RWPE2 (cell line): ENCODE results near the gene TMEM178A.

Experiments
- ATAC-seq: fragments of 200-7000 bp; cut with Tn5 transposase; 3 replicates; pipeline ENCODE4 v1.9.1; 2021; ENCODE audit warnings: low read depth
- DNase-seq: peaks from one replicate; pipeline ENCODE4 v3.0.0-alpha.2; 2020; ENCODE audit warnings: low spot score
- H3K27ac ChIP-seq: fragments of 450-650 bp; 2 replicates; pipeline ENCODE4 v1.5.1; 2017; ENCODE audit warnings: mild to moderate bottlenecking; ENCODE audit not compliant: poor library complexity, severe bottlenecking
- H3K27me3 ChIP-seq: fragments of 250-450 bp; sonication (Bioruptor Pico); 2 replicates; pipeline ENCODE4 v1.5.1; 2021; ENCODE audit warnings: mild to moderate bottlenecking, moderate library complexity; ENCODE audit not compliant: insufficient read depth, poor library complexity, severe bottlenecking
- H3K36me3 ChIP-seq: fragments of 250-450 bp; sonication (Bioruptor Pico); 2 replicates; pipeline ENCODE4 v1.5.1; 2020; ENCODE audit warnings: low read depth, mild to moderate bottlenecking, moderate library complexity
- H3K4me1 ChIP-seq: fragments of 250-450 bp; sonication (Bioruptor Pico); 2 replicates; pipeline ENCODE4 v1.5.1; 2021; ENCODE audit warnings: mild to moderate bottlenecking, moderate library complexity; ENCODE audit not compliant: insufficient read depth, poor library complexity, severe bottlenecking
- H3K4me3 ChIP-seq: fragments of 250-450 bp; sonication (Bioruptor Pico); 2 replicates; pipeline ENCODE4 v1.5.1; 2021; ENCODE audit warnings: mild to moderate bottlenecking, moderate library complexity; ENCODE audit not compliant: severe bottlenecking
- H3K9me3 ChIP-seq: fragments of 250-450 bp; sonication (Bioruptor Pico); 2 replicates; pipeline ENCODE4 v1.5.1; 2021; ENCODE audit warnings: mild to moderate bottlenecking, moderate library complexity; ENCODE audit not compliant: severe bottlenecking
- TF ChIP-seq, protein P1 (sequence below): fragments of 450-650 bp; IDR thresholded peaks from one replicate; pipeline ENCODE4 v1.5.1; 2017; ENCODE audit warnings: mild to moderate bottlenecking, moderate library complexity; ENCODE audit not compliant: poor library complexity, severe bottlenecking

TMEM178A gene

DNA sequence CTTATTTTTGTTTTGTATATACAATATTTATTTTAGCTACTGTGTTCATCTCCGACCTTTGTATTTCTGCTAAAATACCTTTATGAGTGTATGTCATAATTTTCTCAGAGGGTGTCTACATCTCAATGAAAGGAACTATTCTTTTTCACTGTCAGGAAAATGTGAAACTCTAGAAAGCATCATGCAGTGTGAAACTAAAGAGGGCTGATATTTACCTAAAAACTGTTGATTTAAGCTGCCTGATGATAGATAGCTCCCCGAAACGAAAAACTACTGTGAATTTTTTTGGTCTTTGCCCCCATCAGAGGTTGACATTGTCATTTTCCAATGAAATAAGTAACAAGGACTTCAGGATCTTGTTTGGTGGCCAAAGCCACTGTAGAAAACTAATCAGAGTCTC lies 38.8 kb downstream of the TMEM178A start:
- ATAC-seq: no peak
- Histone ChIP-seq H3K27me3 (no peaks in the 10 kb centered on the region), H3K4me1 (no peaks in the 10 kb centered on the region), H3K4me3 (no peak overlapping the region), H3K36me3 (no peaks in the 10 kb centered on the region), H3K27ac (no peak overlapping the region), H3K9me3 (no peaks in the 10 kb centered on the region)
- TF ChIP-seq, protein P1, sequence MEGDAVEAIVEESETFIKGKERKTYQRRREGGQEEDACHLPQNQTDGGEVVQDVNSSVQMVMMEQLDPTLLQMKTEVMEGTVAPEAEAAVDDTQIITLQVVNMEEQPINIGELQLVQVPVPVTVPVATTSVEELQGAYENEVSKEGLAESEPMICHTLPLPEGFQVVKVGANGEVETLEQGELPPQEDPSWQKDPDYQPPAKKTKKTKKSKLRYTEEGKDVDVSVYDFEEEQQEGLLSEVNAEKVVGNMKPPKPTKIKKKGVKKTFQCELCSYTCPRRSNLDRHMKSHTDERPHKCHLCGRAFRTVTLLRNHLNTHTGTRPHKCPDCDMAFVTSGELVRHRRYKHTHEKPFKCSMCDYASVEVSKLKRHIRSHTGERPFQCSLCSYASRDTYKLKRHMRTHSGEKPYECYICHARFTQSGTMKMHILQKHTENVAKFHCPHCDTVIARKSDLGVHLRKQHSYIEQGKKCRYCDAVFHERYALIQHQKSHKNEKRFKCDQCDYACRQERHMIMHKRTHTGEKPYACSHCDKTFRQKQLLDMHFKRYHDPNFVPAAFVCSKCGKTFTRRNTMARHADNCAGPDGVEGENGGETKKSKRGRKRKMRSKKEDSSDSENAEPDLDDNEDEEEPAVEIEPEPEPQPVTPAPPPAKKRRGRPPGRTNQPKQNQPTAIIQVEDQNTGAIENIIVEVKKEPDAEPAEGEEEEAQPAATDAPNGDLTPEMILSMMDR: no peak
- DNase-seq: no peak

DNA sequence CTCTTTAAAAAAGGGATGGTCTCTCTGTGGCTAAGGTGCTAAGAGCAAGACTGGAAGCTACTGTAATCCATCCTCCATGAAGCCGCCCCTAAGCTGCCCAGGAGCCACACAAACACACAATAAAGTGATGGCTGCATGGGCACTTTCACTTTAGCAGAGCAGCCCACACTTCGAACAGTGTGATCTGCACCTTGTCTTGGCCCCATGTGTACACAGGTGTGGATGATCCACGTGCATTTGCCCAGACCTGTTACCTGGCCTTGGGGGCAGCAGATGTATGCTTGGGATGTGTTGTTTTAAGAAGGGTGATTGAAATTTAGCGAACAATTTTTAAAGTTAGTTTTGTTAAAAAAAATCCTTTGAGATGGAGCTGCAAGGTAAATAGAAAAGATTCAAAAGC lies 39.9 kb downstream of the TMEM178A start:
- TF ChIP-seq, protein P1: no peak
- no peak for DNase-seq
- Histone ChIP-seq H3K27me3 (no peaks in the 10 kb centered on the region), H3K9me3 (no peaks in the 10 kb centered on the region), H3K4me3 (no peak overlapping the region), H3K36me3 (no peaks in the 10 kb centered on the region), H3K27ac (no peak overlapping the region), H3K4me1 (no peaks in the 10 kb centered on the region)
- ATAC-seq: no peak

DNA sequence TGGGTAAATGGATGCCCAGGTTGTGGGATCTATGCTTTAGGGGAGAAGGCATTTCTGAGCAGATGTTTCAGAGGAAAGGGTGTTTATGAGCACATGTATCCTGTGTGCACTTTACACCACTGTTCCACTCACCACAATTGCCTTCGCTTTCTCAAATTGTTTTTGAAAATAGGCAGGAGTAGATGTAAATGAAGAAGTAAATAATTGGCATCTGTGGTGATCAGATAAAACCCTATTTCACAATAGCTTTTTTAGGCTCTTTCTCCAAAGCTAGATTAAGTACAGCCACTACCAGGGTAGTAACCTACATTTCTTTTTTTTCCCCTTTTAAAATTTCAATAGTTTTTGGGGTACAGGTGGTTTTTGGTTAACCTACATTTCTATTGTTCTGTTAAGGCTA lies 40.6 kb downstream of the TMEM178A start:
- TF ChIP-seq, protein P1: no peak
- no peak overlapping the region for H3K27ac ChIP-seq
- H3K27me3 ChIP-seq: no peaks in the 10 kb centered on the region
- no peak overlapping the region for H3K4me3 ChIP-seq
- DNase-seq: no peak
- H3K36me3 ChIP-seq: no peaks in the 10 kb centered on the region
- H3K9me3 ChIP-seq: no peaks in the 10 kb centered on the region
- H3K4me1 ChIP-seq: no peaks in the 10 kb centered on the region
- ATAC-seq: no peak

DNA sequence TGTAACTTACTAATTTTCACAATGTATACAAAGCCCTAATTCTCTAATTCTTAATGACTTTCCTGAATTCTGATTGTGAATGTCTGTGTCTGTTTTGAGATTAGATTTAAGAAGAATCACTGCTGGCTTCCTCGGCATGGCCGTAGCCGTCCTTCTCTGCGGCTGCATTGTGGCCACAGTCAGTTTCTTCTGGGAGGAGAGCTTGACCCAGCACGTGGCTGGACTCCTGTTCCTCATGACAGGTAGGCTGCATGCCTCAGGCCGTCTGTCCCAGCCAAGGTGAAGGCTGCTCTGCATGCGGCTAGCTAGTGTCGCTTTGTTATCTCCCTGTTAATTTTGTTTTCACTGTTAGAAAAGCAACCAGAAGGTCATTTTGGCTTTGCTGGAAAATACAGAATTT lies 41.2 kb downstream of the TMEM178A start:
- no peaks in the 10 kb centered on the region for H3K4me1 ChIP-seq
- no peak overlapping the region for H3K4me3 ChIP-seq
- no peak for ATAC-seq
- H3K9me3 ChIP-seq: no peaks in the 10 kb centered on the region
- H3K36me3 ChIP-seq: no peaks in the 10 kb centered on the region
- no peak for DNase-seq
- TF ChIP-seq, protein P1: no peak
- no peak overlapping the region for H3K27ac ChIP-seq
- no peaks in the 10 kb centered on the region for H3K27me3 ChIP-seq

DNA sequence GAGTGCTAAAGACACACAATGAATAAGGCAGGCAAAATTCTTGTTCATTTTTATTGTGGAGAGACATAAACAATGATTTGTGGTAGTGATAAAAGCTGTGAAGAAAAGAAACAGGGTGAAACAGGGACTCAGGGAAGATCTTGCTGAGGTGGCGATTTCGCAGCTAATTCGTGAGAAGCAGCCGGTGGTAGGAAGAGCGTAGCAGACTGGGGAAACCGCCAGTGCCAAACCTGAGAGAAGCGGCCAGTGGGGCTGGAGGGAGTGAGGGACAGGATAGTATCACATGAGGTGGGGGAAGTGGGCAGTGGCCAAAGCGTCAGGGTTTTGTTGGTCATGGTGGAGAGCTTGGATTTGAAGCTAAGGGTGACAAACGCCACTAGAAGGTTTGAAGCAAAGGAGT lies 42.3 kb downstream of the TMEM178A start:
- H3K27me3 ChIP-seq: no peaks in the 10 kb centered on the region
- DNase-seq (no peak), ATAC-seq (no peak)
- no peak overlapping the region for H3K27ac ChIP-seq
- H3K9me3 ChIP-seq: no peaks in the 10 kb centered on the region
- TF ChIP-seq, protein P1: no peak
- no peaks in the 10 kb centered on the region for H3K4me1 ChIP-seq
- no peaks in the 10 kb centered on the region for H3K36me3 ChIP-seq
- no peak overlapping the region for H3K4me3 ChIP-seq
